Measurements from ENCODE around the gene FAM210B. TPM values are rescaled to one million over a fixed set of nuclear protein-coding genes. Genes with fewer than 3 reads are reported as not detected.

The FAM210B gene
- total RNA-seq, 1 donor from 2014 or later, result 18.7 TPM

DNA sequence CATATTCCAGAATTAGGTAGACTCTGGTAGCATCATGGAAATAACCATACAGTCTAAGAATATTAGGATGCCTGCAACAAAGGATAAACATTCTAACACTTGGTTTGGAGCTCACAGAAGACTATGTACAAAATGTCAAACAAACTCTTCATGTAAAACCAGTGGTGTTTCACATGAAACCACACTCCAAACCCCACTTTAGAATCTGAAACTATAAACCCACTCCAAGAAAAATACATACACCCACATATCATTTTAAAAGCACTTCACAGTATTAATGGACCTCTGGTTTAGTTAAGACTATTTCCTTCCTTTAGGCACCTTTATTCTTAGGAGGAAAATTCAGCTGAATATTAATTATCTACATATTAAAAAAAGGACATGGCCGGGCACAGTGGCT, 22.7 kb downstream of the FAM210B start:
- FAIRE-seq (no peak), DNase-seq (ENCODE audit: low read depth) (no peak)
- H3K4me3 ChIP-seq (ENCODE audit: low read depth, low read length), result no peak overlapping the region
- peaks cover 6% of the 10 kb centered on the region for H3K36me3 ChIP-seq (ENCODE audit: control insufficient read depth, insufficient read depth, low read length)
- TF ChIP-seq, protein P1, sequence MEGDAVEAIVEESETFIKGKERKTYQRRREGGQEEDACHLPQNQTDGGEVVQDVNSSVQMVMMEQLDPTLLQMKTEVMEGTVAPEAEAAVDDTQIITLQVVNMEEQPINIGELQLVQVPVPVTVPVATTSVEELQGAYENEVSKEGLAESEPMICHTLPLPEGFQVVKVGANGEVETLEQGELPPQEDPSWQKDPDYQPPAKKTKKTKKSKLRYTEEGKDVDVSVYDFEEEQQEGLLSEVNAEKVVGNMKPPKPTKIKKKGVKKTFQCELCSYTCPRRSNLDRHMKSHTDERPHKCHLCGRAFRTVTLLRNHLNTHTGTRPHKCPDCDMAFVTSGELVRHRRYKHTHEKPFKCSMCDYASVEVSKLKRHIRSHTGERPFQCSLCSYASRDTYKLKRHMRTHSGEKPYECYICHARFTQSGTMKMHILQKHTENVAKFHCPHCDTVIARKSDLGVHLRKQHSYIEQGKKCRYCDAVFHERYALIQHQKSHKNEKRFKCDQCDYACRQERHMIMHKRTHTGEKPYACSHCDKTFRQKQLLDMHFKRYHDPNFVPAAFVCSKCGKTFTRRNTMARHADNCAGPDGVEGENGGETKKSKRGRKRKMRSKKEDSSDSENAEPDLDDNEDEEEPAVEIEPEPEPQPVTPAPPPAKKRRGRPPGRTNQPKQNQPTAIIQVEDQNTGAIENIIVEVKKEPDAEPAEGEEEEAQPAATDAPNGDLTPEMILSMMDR (IDR thresholded peaks at IDR 0.05; ENCODE audit: insufficient read depth, low read length, severe bottlenecking), result no peak
- H3K27me3 ChIP-seq (ENCODE audit: control insufficient read depth, insufficient read depth, low read length), result no peaks in the 10 kb centered on the region

DNA sequence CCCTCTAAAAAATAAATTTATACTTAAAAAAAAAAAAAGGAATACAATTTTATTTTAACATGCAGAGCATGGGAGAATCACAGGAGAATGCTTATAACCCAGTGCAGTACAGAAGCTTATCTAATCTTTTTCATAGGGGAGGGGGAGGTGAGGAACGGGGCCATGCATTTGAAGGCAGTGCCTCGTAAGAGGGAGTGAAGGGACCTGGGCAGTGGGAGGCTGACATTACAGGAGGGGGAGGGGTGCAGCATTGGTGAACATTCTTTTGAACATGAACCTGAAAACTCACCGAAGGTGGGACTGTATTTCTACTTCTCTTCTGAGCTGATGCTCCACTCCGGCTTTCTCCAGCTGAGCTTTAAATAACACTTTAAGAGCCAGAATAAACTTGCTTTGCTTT, 23.9 kb downstream of the FAM210B start:
- Histone ChIP-seq H3K27me3 (ENCODE audit: control insufficient read depth, insufficient read depth, low read length) (no peaks in the 10 kb centered on the region), H3K4me3 (ENCODE audit: low read depth, low read length) (no peak overlapping the region), H3K36me3 (ENCODE audit: control insufficient read depth, insufficient read depth, low read length) (peaks cover 6% of the 10 kb centered on the region)
- FAIRE-seq, result no peak
- TF ChIP-seq, protein P1 (IDR thresholded peaks at IDR 0.05; ENCODE audit: insufficient read depth, low read length, severe bottlenecking), result no peak
- DNase-seq (ENCODE audit: low read depth), result no peak

DNA sequence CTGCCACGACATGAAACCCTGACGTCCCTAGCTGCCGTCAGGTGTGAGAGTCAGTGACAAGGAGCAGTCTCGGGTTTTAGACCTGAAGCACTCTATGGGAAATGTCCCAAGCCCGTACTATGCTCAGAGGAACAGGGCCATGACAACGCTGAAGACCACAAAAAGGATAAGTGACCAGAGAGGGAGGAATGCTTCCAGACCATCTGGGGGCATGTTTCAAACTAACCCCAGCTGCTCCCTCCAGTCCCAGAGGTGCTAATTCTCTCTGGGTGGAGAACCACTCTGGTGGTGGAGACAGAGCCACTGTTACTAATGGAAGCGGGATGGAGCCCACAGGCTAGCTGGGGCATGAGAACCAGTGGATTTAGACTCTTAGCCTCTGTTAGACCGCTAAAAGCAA, 24.6 kb downstream of the FAM210B start:
- H3K36me3 ChIP-seq (ENCODE audit: control insufficient read depth, insufficient read depth, low read length), result peaks cover 4% of the 10 kb centered on the region
- TF ChIP-seq, protein P1 (IDR thresholded peaks at IDR 0.05; ENCODE audit: insufficient read depth, low read length, severe bottlenecking), result no peak

DNA sequence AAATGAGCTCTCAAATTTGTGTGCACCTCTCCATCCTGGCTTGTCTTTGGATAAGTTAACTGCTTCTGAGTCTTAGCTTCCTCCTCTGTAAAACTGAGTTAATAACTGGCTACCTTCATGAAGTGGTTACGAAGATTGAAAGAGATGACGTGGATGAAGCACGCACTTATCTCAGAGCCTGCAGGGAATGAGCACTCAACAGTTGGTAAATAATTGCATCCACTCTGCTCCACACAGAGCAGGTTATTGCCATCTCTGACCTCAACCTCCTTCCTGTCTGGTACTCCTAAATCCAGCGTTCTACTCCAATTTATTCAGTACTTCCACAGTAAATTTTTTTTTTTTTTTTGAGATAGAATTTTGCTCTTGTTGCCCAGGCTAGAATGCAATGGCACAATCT, 26.4 kb downstream of the FAM210B start:
- Histone ChIP-seq H3K4me3 (ENCODE audit: low read depth, low read length) (no peak overlapping the region), H3K36me3 (ENCODE audit: control insufficient read depth, insufficient read depth, low read length) (peaks cover 3% of the 10 kb centered on the region), H3K27me3 (ENCODE audit: control insufficient read depth, insufficient read depth, low read length) (no peaks in the 10 kb centered on the region)
- TF ChIP-seq, protein P1 (IDR thresholded peaks at IDR 0.05; ENCODE audit: insufficient read depth, low read length, severe bottlenecking), result no peak
- DNase-seq (ENCODE audit: low read depth) (no peak), FAIRE-seq (no peak)

More for the DNA sequence above, 24.6 kb downstream of the FAM210B start:
- Histone ChIP-seq H3K4me3 (ENCODE audit: low read depth, low read length) (no peak overlapping the region), H3K27me3 (ENCODE audit: control insufficient read depth, insufficient read depth, low read length) (no peaks in the 10 kb centered on the region)
- FAIRE-seq (no peak), DNase-seq (ENCODE audit: low read depth) (no peak)

DNA sequence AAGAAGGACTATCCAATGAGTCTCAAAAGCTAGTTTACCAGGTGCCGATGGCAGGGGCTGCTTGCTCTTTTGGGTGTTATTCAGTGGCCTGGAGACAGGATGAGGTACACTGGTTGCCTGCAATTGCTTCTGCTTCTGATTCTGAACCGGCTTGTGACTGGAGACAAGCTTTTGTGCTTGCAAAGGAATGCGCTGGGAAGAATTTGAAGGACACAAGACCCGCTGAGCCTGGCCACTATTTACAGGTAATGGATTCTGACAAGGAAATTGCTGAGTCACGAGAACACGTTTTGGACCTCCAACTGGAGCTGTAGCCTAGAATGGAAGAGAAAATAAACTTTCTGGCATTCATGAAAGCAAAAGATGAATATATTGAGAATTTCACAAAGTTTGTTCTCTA, 27.4 kb downstream of the FAM210B start:
- Histone ChIP-seq H3K27me3 (ENCODE audit: control insufficient read depth, insufficient read depth, low read length) (no peaks in the 10 kb centered on the region), H3K4me3 (ENCODE audit: low read depth, low read length) (no peak overlapping the region), H3K36me3 (ENCODE audit: control insufficient read depth, insufficient read depth, low read length) (peaks cover 3% of the 10 kb centered on the region)
- DNase-seq (ENCODE audit: low read depth) (no peak), FAIRE-seq (no peak)
- TF ChIP-seq, protein P1 (IDR thresholded peaks at IDR 0.05; ENCODE audit: insufficient read depth, low read length, severe bottlenecking), result no peak

DNA sequence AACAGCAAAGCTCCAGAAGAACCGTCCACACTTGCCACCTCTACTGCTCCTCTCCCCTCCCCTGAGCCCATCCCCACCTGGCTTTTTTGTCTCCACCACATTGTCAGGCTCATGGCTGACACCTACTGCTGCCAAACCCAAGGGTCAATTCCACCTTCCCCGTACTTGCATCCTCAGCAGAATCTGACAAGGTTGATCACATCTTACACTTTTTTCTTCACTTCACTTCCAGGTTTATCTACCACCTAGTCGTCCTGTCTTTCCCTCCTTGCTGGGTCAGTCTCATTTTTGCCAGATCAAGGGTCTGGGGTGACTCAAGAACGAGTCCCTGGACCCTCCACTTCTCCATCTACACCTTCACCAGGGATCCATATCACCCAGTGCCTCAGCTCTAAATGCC, 30.1 kb downstream of the FAM210B start:
- DNase-seq (ENCODE audit: low read depth) (no peak), FAIRE-seq (no peak)
- Histone ChIP-seq H3K36me3 (ENCODE audit: control insufficient read depth, insufficient read depth, low read length) (peaks cover 1% of the 10 kb centered on the region), H3K4me3 (ENCODE audit: low read depth, low read length) (no peak overlapping the region), H3K27me3 (ENCODE audit: control insufficient read depth, insufficient read depth, low read length) (no peaks in the 10 kb centered on the region)
- TF ChIP-seq, protein P1 (IDR thresholded peaks at IDR 0.05; ENCODE audit: insufficient read depth, low read length, severe bottlenecking), result no peak

Data from bronchial epithelial cell (primary cell).